ENCODE data around the gene FOS. TPM values are rescaled to one million over a fixed set of nuclear protein-coding genes. Genes with fewer than 3 reads are reported as not detected.
A peak's percentile ranks its signal among the peaks of the same experiment; 100 is the strongest.

The FOS gene
- total RNA-seq, 2 experiments from 2014 or later: 201 to 219 TPM

GRCh38 chr14:75267141-75267721 lies 11.4 kb upstream of the FOS start:
- Mint-ChIP-seq H3K36me3 (ENCODE audit: low read depth) (no peaks in the 10 kb centered on the region), H3K4me3 (no peak overlapping the region), H3K27me3 (ENCODE audit: low read depth) (peaks cover 41% of the 10 kb centered on the region), H3K27ac (no peak overlapping the region), H3K4me1 (ENCODE audit: low read depth) (no peaks in the 10 kb centered on the region), H3K9me3 (ENCODE audit: insufficient read depth) (no peaks in the 10 kb centered on the region)
- ATAC-seq: no peak
- POLR2A ChIA-PET: interaction anchor here (1.1 to 1.5 kb wide), 3 partner anchors 9 to 140 kb away, joined by 3 to 4 read pairs (median 3); partner anchors contain the start of gene NEK9
- CTCF ChIA-PET: interaction anchor here (1.2 to 2.0 kb wide), 6 partner anchors 8 to 222 kb away, joined by 3 to 6 read pairs (median 4); no protein-coding TSS in a partner anchor
- no peak for DNase-seq

DNA sequence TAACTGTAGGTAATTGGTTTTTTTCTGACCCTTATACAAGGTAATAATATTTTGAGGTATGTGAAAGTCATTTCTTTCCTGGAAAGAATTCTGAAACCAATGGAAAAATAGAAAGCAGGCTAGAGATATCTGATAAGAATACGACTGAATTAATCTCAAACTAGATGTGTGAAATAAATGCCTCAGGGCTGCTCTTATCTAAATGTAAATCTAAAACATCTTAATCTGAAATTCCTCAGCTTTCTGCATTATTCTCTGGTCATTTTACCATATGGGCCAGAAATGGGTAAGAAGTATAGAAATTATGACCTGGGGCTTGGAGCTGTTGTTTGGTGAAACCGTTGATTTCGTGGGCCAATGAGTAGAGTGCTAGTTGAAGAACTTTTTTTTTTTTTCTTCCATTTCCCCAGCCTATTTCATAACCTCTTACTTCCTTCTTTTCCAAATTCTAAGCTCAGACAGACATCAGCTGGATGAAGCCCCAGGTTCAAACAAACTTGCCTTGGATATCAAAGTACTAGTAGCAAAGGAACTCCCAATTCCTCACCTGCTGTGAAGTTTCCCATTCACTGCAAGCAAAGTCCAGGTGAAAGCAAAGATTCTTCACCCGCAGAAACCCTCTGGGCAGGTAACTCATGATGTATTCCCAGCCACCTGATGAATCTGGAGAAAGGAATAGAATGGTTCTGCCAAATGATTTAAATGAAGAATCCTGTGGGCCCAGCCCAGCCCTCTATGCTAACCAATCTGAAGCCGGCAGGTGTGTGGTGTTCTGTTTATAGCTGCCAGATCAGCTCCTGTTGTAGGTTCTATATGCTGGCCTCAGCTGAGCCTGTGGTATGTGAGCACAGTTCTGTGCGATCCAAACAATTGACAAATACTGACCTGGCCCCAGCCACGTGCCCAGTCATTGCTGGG lies 9.7 kb upstream of the FOS start:
- no peak overlapping the region for H3K4me3 Mint-ChIP-seq
- peaks cover under 1% of the 10 kb centered on the region for H3K4me1 Mint-ChIP-seq (ENCODE audit: low read depth)
- H3K27me3 Mint-ChIP-seq (ENCODE audit: low read depth): peaks cover 51% of the 10 kb centered on the region
- ATAC-seq: no peak
- POLR2A ChIA-PET: no interaction called here
- CTCF ChIA-PET: interaction anchor here (2.0 kb wide), 1 partner anchor 10 kb away, joined by 4 read pairs; no protein-coding TSS in a partner anchor
- no peak overlapping the region for H3K27ac Mint-ChIP-seq
- no peak for DNase-seq
- H3K36me3 Mint-ChIP-seq (ENCODE audit: low read depth): no peaks in the 10 kb centered on the region
- H3K9me3 Mint-ChIP-seq (ENCODE audit: insufficient read depth): no peaks in the 10 kb centered on the region

DNA sequence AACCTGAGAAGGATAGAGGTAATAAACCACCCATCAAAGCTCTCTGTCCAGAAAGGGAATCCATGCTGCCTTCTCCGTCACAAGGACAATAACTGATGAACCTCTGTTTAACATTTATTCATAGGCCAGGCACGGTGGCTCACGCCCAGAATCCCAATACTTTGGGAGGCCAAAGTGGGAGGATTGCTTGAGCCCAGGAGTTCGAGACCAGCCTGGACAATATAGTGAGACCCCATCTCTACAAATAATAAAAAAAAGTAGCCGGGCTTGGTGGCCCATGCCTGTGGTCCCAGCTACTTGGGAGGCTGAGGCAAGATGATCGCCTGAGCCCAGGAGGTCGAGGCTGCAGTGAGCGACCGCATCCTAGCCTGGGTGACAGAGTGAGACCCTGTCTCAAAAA lies 7.1 kb upstream of the FOS start:
- H3K27ac Mint-ChIP-seq: no peak overlapping the region
- ATAC-seq (no peak), DNase-seq (no peak)
- ChIA-PET CTCF (no interaction called here), POLR2A (no interaction called here)
- H3K9me3 Mint-ChIP-seq (ENCODE audit: insufficient read depth): no peaks in the 10 kb centered on the region
- no peak overlapping the region for H3K4me3 Mint-ChIP-seq
- H3K4me1 Mint-ChIP-seq (ENCODE audit: low read depth): peaks cover 19% of the 10 kb centered on the region
- H3K36me3 Mint-ChIP-seq (ENCODE audit: low read depth): no peaks in the 10 kb centered on the region
- H3K27me3 Mint-ChIP-seq (ENCODE audit: low read depth): peaks cover 65% of the 10 kb centered on the region

- Mint-ChIP-seq H3K36me3 (ENCODE audit: low read depth) (no peaks in the 10 kb centered on the region), H3K9me3 (ENCODE audit: insufficient read depth) (no peaks in the 10 kb centered on the region), H3K27me3 (ENCODE audit: low read depth) (peaks cover 62% of the 10 kb centered on the region), H3K4me1 (ENCODE audit: low read depth) (peaks cover 31% of the 10 kb centered on the region), H3K4me3 (no peak overlapping the region), H3K27ac (no peak overlapping the region)
- DNase-seq (no peak), ATAC-seq (no peak)
- CTCF ChIA-PET: interaction anchor here (1.0 to 1.8 kb wide), 4 partner anchors 10 to 22 kb away, joined by 3 to 7 read pairs (median 4); no protein-coding TSS in a partner anchor
- POLR2A ChIA-PET: no interaction called here
Measured at GRCh38 chr14:75273272-75274049, 5.2 kb upstream of the FOS start.

GRCh38 chr14:75274050-75274898 lies 4.4 kb upstream of the FOS start:
- H3K36me3 Mint-ChIP-seq (ENCODE audit: low read depth): no peaks in the 10 kb centered on the region
- no peak overlapping the region for H3K27ac Mint-ChIP-seq
- POLR2A ChIA-PET: no interaction called here
- DNase-seq: no peak
- CTCF ChIA-PET: interaction anchor here (1.0 to 1.8 kb wide), 4 partner anchors 9 to 21 kb away, joined by 3 to 7 read pairs (median 4); no protein-coding TSS in a partner anchor
- no peaks in the 10 kb centered on the region for H3K9me3 Mint-ChIP-seq (ENCODE audit: insufficient read depth)
- H3K4me3 Mint-ChIP-seq: no peak overlapping the region
- peaks cover 58% of the 10 kb centered on the region for H3K27me3 Mint-ChIP-seq (ENCODE audit: low read depth)
- ATAC-seq: no peak
- H3K4me1 Mint-ChIP-seq (ENCODE audit: low read depth): peaks cover 37% of the 10 kb centered on the region

DNA sequence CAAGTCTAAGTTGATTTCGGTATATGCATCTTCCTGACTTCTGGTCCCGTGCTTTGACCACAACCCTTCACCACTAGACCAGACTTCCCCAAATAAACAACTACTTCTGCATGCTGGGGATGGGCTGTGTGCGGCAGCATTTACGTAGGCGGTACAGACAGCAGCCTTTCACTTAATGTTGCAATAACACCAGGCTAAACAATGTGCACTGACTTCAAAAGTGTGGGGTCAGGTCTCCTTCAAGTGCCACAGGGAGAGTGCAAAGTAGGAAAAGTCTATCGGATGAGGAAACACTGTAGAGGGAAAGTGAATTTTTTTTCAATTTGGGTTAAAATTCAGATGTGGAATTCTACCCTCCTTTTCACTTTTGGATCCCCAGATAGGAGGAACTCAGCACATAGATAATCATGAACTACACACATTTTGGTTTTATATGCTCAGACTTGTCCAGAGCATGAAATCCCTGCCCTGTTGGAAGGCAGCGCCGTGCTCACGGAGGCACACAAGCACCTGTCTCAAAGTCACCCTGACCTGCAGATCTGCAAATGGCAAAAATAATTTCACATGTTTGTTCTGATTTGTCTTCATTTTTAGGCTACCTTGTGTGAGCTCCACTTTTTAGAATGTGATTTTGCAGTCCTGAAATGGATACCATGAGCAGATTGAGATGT lies 3.6 kb upstream of the FOS start:
- no peaks in the 10 kb centered on the region for H3K9me3 Mint-ChIP-seq (ENCODE audit: insufficient read depth)
- H3K4me3 Mint-ChIP-seq: no peak overlapping the region
- H3K27ac Mint-ChIP-seq: no peak overlapping the region
- peaks cover 62% of the 10 kb centered on the region for H3K27me3 Mint-ChIP-seq (ENCODE audit: low read depth)
- CTCF ChIA-PET: interaction anchor here (1.8 kb wide), 1 partner anchor 16 kb away, joined by 7 read pairs; no protein-coding TSS in a partner anchor
- peaks cover 44% of the 10 kb centered on the region for H3K4me1 Mint-ChIP-seq (ENCODE audit: low read depth)
- ATAC-seq (no peak), DNase-seq (peak; percentile 54)
- POLR2A ChIA-PET: interaction anchor here (0.6 kb wide), 1 partner anchor 129 kb away, joined by 3 read pairs; no protein-coding TSS in a partner anchor
- H3K36me3 Mint-ChIP-seq (ENCODE audit: low read depth): no peaks in the 10 kb centered on the region

- Mint-ChIP-seq H3K4me3 (no peak overlapping the region), H3K9me3 (ENCODE audit: insufficient read depth) (no peaks in the 10 kb centered on the region), H3K4me1 (ENCODE audit: low read depth) (peaks cover 49% of the 10 kb centered on the region), H3K27ac (no peak overlapping the region), H3K27me3 (ENCODE audit: low read depth) (peaks cover 66% of the 10 kb centered on the region), H3K36me3 (ENCODE audit: low read depth) (peaks cover 3% of the 10 kb centered on the region)
- CTCF ChIA-PET: interaction anchor here (1.1 kb wide), 1 partner anchor 9 kb away, joined by 3 read pairs; no protein-coding TSS in a partner anchor
- DNase-seq (no peak), ATAC-seq (no peak)
- POLR2A ChIA-PET: interaction anchor here (0.6 kb wide), 1 partner anchor 130 kb away, joined by 3 read pairs; no protein-coding TSS in a partner anchor
Measured at GRCh38 chr14:75275598-75275997, 3.0 kb upstream of the FOS start.

GRCh38 chr14:75277008-75277814 lies 1.4 kb upstream of the FOS start:
- H3K4me1 Mint-ChIP-seq (ENCODE audit: low read depth): peaks cover 49% of the 10 kb centered on the region
- H3K36me3 Mint-ChIP-seq (ENCODE audit: low read depth): peaks cover 6% of the 10 kb centered on the region
- H3K27ac Mint-ChIP-seq: peak overlapping the region; percentile 98
- DNase-seq (peak; percentile 76), ATAC-seq (peak; percentile 38)
- H3K4me3 Mint-ChIP-seq: peak overlapping the region; percentile 82
- H3K27me3 Mint-ChIP-seq (ENCODE audit: low read depth): peaks cover 70% of the 10 kb centered on the region
- ChIA-PET CTCF (interaction anchor here (0.7 to 1.5 kb wide), 2 partner anchors 17 to 147 kb away, joined by 3 to 4 read pairs; no protein-coding TSS in a partner anchor), POLR2A (interaction anchor here (0.6 to 1.7 kb wide), 2 partner anchors 18 to 131 kb away, joined by 4 to 8 read pairs; no protein-coding TSS in a partner anchor)
- H3K9me3 Mint-ChIP-seq (ENCODE audit: insufficient read depth): no peaks in the 10 kb centered on the region

- DNase-seq (no peak), ATAC-seq (no peak)
- H3K27ac Mint-ChIP-seq: peak overlapping the region; percentile 98
- peaks cover 67% of the 10 kb centered on the region for H3K27me3 Mint-ChIP-seq (ENCODE audit: low read depth)
- H3K36me3 Mint-ChIP-seq (ENCODE audit: low read depth): peaks cover 6% of the 10 kb centered on the region
- peaks cover 49% of the 10 kb centered on the region for H3K4me1 Mint-ChIP-seq (ENCODE audit: low read depth)
- POLR2A ChIA-PET: interaction anchor here (1.1 to 1.7 kb wide), 2 partner anchors 16 to 19 kb away, joined by 4 to 8 read pairs; no protein-coding TSS in a partner anchor
- H3K9me3 Mint-ChIP-seq (ENCODE audit: insufficient read depth): no peaks in the 10 kb centered on the region
- CTCF ChIA-PET: interaction anchor here (0.7 kb wide), 1 partner anchor 148 kb away, joined by 3 read pairs; no protein-coding TSS in a partner anchor
- H3K4me3 Mint-ChIP-seq: peak overlapping the region; percentile 82
Measured at GRCh38 chr14:75277815-75278421, 710 bp upstream of the FOS start.
